Fibroblast of lung (primary cell): ENCODE measurements around the gene ZNF76.

Source experiments
- EZH2 ChIP-seq: IDR thresholded peaks from 2 replicates; pipeline ENCODE4 v1.5.1; 2012; ENCODE audit warnings: low read length, control low read depth, mild to moderate bottlenecking; ENCODE audit errors: missing control alignments
- TF ChIP-seq, protein P1 (sequence below), 2 donors: IDR thresholded peaks in 1 of 2; conservative IDR thresholded peaks in 1 of 2; 1 replicate in 1 of 2; 2 replicates in 1 of 2; pipeline ENCODE4 v1.5.1; 2011 to 2012; ENCODE audit warnings: low read length in 2 of 2, control low read depth in 1 of 2, inconsistent platforms in 1 of 2, low read depth in 1 of 2, mild to moderate bottlenecking in 1 of 2

GRCh38 chr6:35216412-35216732 lies 43.2 kb upstream of the ZNF76 start:
- TF ChIP-seq, protein P1, sequence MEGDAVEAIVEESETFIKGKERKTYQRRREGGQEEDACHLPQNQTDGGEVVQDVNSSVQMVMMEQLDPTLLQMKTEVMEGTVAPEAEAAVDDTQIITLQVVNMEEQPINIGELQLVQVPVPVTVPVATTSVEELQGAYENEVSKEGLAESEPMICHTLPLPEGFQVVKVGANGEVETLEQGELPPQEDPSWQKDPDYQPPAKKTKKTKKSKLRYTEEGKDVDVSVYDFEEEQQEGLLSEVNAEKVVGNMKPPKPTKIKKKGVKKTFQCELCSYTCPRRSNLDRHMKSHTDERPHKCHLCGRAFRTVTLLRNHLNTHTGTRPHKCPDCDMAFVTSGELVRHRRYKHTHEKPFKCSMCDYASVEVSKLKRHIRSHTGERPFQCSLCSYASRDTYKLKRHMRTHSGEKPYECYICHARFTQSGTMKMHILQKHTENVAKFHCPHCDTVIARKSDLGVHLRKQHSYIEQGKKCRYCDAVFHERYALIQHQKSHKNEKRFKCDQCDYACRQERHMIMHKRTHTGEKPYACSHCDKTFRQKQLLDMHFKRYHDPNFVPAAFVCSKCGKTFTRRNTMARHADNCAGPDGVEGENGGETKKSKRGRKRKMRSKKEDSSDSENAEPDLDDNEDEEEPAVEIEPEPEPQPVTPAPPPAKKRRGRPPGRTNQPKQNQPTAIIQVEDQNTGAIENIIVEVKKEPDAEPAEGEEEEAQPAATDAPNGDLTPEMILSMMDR (conservative IDR thresholded peaks at IDR 0.05 in 1 of 2, IDR thresholded peaks at IDR 0.05 in 1 of 2; ENCODE audit: low read depth in 1 of 2, low read length in 2 of 2), result no peak
- TF ChIP-seq EZH2, result no peak
